Measurements from ENCODE around the gene CCDC12.
A peak's percentile ranks its signal among the peaks of the same experiment; 100 is the strongest.

CCDC12 gene

DNA sequence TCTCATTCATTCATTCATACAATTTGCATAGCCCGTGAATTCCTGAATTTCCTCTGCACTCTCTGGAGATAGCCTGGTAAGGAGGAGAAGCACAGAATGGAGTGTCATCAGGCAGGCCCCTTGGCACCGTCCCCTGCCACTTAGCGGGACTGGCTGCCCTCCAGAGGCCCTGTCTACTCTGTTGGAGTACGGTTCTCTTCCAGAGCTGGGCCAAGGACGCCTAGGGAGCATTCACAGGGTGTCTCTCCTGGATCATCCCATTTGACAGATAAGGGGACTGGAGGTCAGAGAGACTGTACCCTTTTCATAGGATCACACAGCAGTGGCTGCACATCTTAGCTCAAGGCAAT is 51.0 kb downstream of the CCDC12 start:
- no peak for ATAC-seq
- no peak for TF ChIP-seq OSR1 (CRISPR knock-in tag; IDR thresholded peaks at IDR 0.05)
- no peak for TF ChIP-seq ZFP3 (CRISPR knock-in tag; IDR thresholded peaks at IDR 0.05)
- no peak for TF ChIP-seq PPARA (CRISPR knock-in tag; IDR thresholded peaks at IDR 0.05; ENCODE audit: borderline replicate concordance)
- TF ChIP-seq RARB (CRISPR knock-in tag; IDR thresholded peaks at IDR 0.05) = no peak
- TF ChIP-seq, protein P1, sequence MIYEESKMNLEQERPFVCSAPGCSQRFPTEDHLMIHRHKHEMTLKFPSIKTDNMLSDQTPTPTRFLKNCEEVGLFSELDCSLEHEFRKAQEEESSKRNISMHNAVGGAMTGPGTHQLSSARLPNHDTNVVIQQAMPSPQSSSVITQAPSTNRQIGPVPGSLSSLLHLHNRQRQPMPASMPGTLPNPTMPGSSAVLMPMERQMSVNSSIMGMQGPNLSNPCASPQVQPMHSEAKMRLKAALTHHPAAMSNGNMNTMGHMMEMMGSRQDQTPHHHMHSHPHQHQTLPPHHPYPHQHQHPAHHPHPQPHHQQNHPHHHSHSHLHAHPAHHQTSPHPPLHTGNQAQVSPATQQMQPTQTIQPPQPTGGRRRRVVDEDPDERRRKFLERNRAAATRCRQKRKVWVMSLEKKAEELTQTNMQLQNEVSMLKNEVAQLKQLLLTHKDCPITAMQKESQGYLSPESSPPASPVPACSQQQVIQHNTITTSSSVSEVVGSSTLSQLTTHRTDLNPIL (CRISPR knock-in tag; IDR thresholded peaks at IDR 0.05; ENCODE audit: low read depth) = no peak
- no peak for TF ChIP-seq ESRRG (CRISPR knock-in tag; IDR thresholded peaks at IDR 0.05)

DNA sequence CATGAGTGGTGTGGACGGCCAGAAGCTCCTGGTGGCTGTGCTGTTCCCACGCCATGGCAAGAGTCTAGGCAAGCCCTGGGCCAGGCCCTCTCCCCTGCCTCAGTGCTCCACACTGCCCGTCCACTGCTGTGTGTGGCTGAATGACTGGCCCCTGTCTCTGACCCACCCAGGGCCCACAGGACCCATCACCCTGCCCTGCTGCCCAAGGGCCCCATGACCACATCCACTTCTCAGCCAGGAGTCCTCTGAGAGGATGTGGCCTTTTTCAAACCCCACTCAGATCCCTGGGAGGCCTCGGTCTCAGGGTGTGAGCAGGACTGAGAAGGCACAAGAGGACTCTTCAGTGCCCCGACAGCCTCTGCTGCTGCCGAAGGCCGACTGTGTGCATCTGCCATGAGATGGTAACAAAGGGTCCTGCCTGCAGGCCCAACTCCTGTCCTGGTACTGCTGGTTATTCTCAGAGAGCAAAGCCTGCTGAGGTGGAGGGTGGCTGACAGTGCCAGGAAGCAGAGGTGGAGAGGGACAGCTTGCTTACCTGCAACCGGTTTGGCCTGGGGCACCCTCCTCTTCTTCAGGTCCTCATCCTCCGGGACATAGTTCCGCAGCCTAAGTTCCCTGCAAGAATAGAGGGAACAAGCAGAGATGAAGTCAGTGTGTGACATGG is 51.5 kb downstream of the CCDC12 start:
- ATAC-seq = no peak
- TF ChIP-seq, protein P2, sequence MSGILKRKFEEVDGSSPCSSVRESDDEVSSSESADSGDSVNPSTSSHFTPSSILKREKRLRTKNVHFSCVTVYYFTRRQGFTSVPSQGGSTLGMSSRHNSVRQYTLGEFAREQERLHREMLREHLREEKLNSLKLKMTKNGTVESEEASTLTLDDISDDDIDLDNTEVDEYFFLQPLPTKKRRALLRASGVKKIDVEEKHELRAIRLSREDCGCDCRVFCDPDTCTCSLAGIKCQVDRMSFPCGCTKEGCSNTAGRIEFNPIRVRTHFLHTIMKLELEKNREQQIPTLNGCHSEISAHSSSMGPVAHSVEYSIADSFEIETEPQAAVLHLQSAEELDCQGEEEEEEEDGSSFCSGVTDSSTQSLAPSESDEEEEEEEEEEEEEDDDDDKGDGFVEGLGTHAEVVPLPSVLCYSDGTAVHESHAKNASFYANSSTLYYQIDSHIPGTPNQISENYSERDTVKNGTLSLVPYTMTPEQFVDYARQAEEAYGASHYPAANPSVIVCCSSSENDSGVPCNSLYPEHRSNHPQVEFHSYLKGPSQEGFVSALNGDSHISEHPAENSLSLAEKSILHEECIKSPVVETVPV (CRISPR knock-in tag; IDR thresholded peaks at IDR 0.05) = no peak
- TF ChIP-seq ZNF70 (CRISPR knock-in tag; IDR thresholded peaks at IDR 0.05) (no peak), BACH2 (CRISPR knock-in tag; IDR thresholded peaks at IDR 0.05; ENCODE audit: borderline replicate concordance) (no peak), RARB (CRISPR knock-in tag; IDR thresholded peaks at IDR 0.05) (no peak), TOX (CRISPR knock-in tag; IDR thresholded peaks at IDR 0.05; ENCODE audit: borderline replicate concordance) (no peak), ZFP30 (CRISPR knock-in tag; IDR thresholded peaks at IDR 0.05) (no peak), CSDC2 (CRISPR knock-in tag; IDR thresholded peaks at IDR 0.05) (no peak), TCF4 (CRISPR knock-in tag; IDR thresholded peaks at IDR 0.05; ENCODE audit: borderline replicate concordance) (no peak), SNAI2 (CRISPR knock-in tag; IDR thresholded peaks at IDR 0.05) (no peak), PPARA (CRISPR knock-in tag; IDR thresholded peaks at IDR 0.05; ENCODE audit: borderline replicate concordance) (no peak), ZFP3 (CRISPR knock-in tag; IDR thresholded peaks at IDR 0.05) (no peak), ZNF8 (CRISPR knock-in tag; IDR thresholded peaks at IDR 0.05) (no peak), OSR1 (CRISPR knock-in tag; IDR thresholded peaks at IDR 0.05) (no peak), ZNF565 (CRISPR knock-in tag; conservative IDR thresholded peaks at IDR 0.05; ENCODE audit: low read depth) (no peak), ISL1 (CRISPR knock-in tag; IDR thresholded peaks at IDR 0.05) (no peak), ESRRG (CRISPR knock-in tag; IDR thresholded peaks at IDR 0.05) (no peak), GLIS3 (CRISPR knock-in tag; IDR thresholded peaks at IDR 0.05) (no peak)
- TF ChIP-seq, protein P3, sequence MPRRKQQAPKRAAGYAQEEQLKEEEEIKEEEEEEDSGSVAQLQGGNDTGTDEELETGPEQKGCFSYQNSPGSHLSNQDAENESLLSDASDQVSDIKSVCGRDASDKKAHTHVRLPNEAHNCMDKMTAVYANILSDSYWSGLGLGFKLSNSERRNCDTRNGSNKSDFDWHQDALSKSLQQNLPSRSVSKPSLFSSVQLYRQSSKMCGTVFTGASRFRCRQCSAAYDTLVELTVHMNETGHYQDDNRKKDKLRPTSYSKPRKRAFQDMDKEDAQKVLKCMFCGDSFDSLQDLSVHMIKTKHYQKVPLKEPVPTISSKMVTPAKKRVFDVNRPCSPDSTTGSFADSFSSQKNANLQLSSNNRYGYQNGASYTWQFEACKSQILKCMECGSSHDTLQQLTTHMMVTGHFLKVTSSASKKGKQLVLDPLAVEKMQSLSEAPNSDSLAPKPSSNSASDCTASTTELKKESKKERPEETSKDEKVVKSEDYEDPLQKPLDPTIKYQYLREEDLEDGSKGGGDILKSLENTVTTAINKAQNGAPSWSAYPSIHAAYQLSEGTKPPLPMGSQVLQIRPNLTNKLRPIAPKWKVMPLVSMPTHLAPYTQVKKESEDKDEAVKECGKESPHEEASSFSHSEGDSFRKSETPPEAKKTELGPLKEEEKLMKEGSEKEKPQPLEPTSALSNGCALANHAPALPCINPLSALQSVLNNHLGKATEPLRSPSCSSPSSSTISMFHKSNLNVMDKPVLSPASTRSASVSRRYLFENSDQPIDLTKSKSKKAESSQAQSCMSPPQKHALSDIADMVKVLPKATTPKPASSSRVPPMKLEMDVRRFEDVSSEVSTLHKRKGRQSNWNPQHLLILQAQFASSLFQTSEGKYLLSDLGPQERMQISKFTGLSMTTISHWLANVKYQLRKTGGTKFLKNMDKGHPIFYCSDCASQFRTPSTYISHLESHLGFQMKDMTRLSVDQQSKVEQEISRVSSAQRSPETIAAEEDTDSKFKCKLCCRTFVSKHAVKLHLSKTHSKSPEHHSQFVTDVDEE (CRISPR knock-in tag; IDR thresholded peaks at IDR 0.05) = no peak
- TF ChIP-seq, protein P4, sequence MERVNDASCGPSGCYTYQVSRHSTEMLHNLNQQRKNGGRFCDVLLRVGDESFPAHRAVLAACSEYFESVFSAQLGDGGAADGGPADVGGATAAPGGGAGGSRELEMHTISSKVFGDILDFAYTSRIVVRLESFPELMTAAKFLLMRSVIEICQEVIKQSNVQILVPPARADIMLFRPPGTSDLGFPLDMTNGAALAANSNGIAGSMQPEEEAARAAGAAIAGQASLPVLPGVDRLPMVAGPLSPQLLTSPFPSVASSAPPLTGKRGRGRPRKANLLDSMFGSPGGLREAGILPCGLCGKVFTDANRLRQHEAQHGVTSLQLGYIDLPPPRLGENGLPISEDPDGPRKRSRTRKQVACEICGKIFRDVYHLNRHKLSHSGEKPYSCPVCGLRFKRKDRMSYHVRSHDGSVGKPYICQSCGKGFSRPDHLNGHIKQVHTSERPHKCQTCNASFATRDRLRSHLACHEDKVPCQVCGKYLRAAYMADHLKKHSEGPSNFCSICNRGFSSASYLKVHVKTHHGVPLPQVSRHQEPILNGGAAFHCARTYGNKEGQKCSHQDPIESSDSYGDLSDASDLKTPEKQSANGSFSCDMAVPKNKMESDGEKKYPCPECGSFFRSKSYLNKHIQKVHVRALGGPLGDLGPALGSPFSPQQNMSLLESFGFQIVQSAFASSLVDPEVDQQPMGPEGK (CRISPR knock-in tag; IDR thresholded peaks at IDR 0.05; ENCODE audit: borderline replicate concordance) = no peak
- TF ChIP-seq, protein P1 (CRISPR knock-in tag; IDR thresholded peaks at IDR 0.05; ENCODE audit: low read depth) = no peak

DNA sequence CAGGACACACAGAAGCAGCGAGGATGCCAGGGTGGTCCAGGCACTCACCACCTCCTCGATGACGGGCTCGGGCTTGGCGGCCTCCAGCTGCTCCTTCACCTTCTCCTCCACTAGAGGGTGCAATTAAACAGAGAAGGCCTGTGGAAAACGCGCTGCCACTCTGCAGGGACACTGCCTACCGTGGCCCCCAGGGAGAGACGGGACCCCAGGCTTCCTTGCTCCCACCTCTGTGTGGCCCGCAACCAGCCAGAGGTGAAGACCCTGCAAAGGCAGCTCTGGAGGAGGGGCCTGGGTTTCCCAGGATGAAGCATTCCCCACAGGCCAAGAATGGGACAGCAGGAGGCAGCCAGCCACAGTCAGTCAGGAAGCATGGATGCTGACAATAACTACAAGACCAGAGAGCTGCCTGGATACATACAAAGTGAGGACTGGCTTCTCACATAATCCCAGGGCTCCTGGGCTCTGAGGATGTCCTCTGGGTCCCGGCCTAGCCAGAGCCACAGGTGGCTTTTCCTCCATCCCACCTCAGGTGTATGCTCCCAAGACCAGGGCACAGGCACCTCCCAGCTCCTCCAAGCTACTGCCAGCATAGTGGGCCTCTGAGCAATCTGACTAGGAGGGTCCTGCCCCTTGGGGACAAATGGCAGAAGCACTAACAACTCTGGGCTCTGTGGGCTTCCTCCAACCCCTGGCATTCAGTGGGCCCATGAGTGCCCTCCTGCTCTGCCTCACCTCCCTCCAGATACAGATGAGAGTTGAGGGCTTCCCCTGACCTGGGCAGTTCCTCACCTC is 52.8 kb downstream of the CCDC12 start:
- peak; percentile 88 for ATAC-seq
- TF ChIP-seq ISL1 (CRISPR knock-in tag; IDR thresholded peaks at IDR 0.05) = no peak
- TF ChIP-seq, protein P3 (CRISPR knock-in tag; IDR thresholded peaks at IDR 0.05) = no peak
- no peak for TF ChIP-seq CSDC2 (CRISPR knock-in tag; IDR thresholded peaks at IDR 0.05)
- TF ChIP-seq, protein P4 (CRISPR knock-in tag; IDR thresholded peaks at IDR 0.05; ENCODE audit: borderline replicate concordance) = no peak
- TF ChIP-seq PPARA (CRISPR knock-in tag; IDR thresholded peaks at IDR 0.05; ENCODE audit: borderline replicate concordance) = no peak
- TF ChIP-seq BACH2 (CRISPR knock-in tag; IDR thresholded peaks at IDR 0.05; ENCODE audit: borderline replicate concordance) = no peak

All from SK-N-SH treated with all-trans-retinoic acid at 6 μM for 48 hours (cell line).